H9 (cell line): ENCODE results near the gene TCN2. TPM values are rescaled to one million over a fixed set of nuclear protein-coding genes. Genes with fewer than 3 reads are reported as not detected.

ENCODE experiments used
- DNase-seq: peaks from one replicate; pipeline ENCODE4 v3.0.0-alpha.2; 2017
- H2AFZ ChIP-seq: one replicate; pipeline ENCODE4 v1.6.1; 2013; ENCODE audit warnings: mild to moderate bottlenecking, low read length, control low read depth, moderate library complexity
- H2AK5ac ChIP-seq: 2 replicates; pipeline ENCODE4 v1.6.1; 2013; ENCODE audit warnings: low read length, control low read depth, mixed read lengths; ENCODE audit not compliant: insufficient read length
- H2BK120ac ChIP-seq: one replicate; pipeline ENCODE4 v1.6.1; 2013; ENCODE audit warnings: low read depth, mild to moderate bottlenecking, low read length, control low read depth, inconsistent platforms; ENCODE audit not compliant: poor library complexity, severe bottlenecking
- H2BK12ac ChIP-seq: 2 replicates; pipeline ENCODE4 v1.6.1; 2013; ENCODE audit warnings: low read length, control low read depth, mixed read lengths, low read depth; ENCODE audit not compliant: insufficient read length
- H2BK15ac ChIP-seq: 2 replicates; pipeline ENCODE4 v1.6.1; 2013; ENCODE audit warnings: low read depth, low read length, control low read depth
- H2BK20ac ChIP-seq: one replicate; pipeline ENCODE4 v1.6.1; 2013; ENCODE audit warnings: low read depth, mild to moderate bottlenecking, low read length, control low read depth, inconsistent platforms; ENCODE audit not compliant: poor library complexity, severe bottlenecking
- H2BK5ac ChIP-seq: 2 replicates; pipeline ENCODE4 v1.6.1; 2013; ENCODE audit warnings: low read length, control low read depth, mixed read lengths; ENCODE audit not compliant: insufficient read length
- H3K14ac ChIP-seq: 2 replicates; pipeline ENCODE4 v1.6.1; 2013; ENCODE audit warnings: low read length, control low read depth; ENCODE audit not compliant: insufficient read depth
- H3K18ac ChIP-seq: 2 replicates; pipeline ENCODE4 v1.6.1; 2013; ENCODE audit warnings: low read depth, mild to moderate bottlenecking, mixed read lengths, low read length, control low read depth; ENCODE audit not compliant: insufficient read length
- H3K23ac ChIP-seq: 2 replicates; pipeline ENCODE4 v1.6.1; 2013; ENCODE audit warnings: low read length, control low read depth, mixed read lengths, low read depth; ENCODE audit not compliant: insufficient read length
- H3K23me2 ChIP-seq: 2 replicates; pipeline ENCODE4 v1.6.1; 2013; ENCODE audit warnings: low read depth, mild to moderate bottlenecking, mixed read lengths, low read length, control low read depth; ENCODE audit not compliant: insufficient read length, poor library complexity, severe bottlenecking
- H3K27ac ChIP-seq: 2 replicates; pipeline ENCODE4 v1.5.1; 2013; ENCODE audit warnings: low read length, control low read depth, mixed read lengths, low read depth; ENCODE audit not compliant: insufficient read length
- H3K27me3 ChIP-seq: 2 replicates; pipeline ENCODE4 v1.6.1; 2013; ENCODE audit warnings: low read length, control low read depth, inconsistent platforms; ENCODE audit not compliant: insufficient read depth
- H3K4ac ChIP-seq: 2 replicates; pipeline ENCODE4 v1.6.1; 2013; ENCODE audit warnings: low read depth, mild to moderate bottlenecking, control low read depth, inconsistent platforms, low read length, moderate library complexity
- H3K4me1 ChIP-seq: 2 replicates; pipeline ENCODE4 v1.6.1; 2013; ENCODE audit warnings: low read length, control low read depth, inconsistent platforms; ENCODE audit not compliant: insufficient read depth
- H3K4me2 ChIP-seq: 2 replicates; pipeline ENCODE4 v1.6.1; 2013; ENCODE audit warnings: low read length, control low read depth, mixed read lengths; ENCODE audit not compliant: insufficient read length, insufficient read depth
- H3K56ac ChIP-seq: 2 replicates; pipeline ENCODE4 v1.6.1; 2013; ENCODE audit warnings: low read depth, mild to moderate bottlenecking, mixed read lengths, low read length, control low read depth; ENCODE audit not compliant: insufficient read length
- H3K79me1 ChIP-seq: 2 replicates; pipeline ENCODE4 v1.6.1; 2013; ENCODE audit warnings: low read depth, mild to moderate bottlenecking, moderate library complexity, low read length, control low read depth, inconsistent platforms; ENCODE audit not compliant: insufficient read depth, poor library complexity, severe bottlenecking
- H3K79me2 ChIP-seq: 2 replicates; pipeline ENCODE4 v1.6.1; 2013; ENCODE audit warnings: low read length, control low read depth, inconsistent platforms; ENCODE audit not compliant: insufficient read depth
- H3K9ac ChIP-seq: 2 replicates; pipeline ENCODE4 v1.6.1; 2013; ENCODE audit warnings: low read length, control low read depth, mixed read lengths; ENCODE audit not compliant: insufficient read length; ENCODE audit errors: extremely low read depth
- H3K9me3 ChIP-seq: one replicate; pipeline ENCODE4 v1.6.1; 2013; ENCODE audit warnings: low read depth, low read length, inconsistent platforms; ENCODE audit not compliant: control insufficient read depth
- H3T11ph ChIP-seq: one replicate; pipeline ENCODE4 v1.6.1; 2013; ENCODE audit warnings: mild to moderate bottlenecking, low read length, control low read depth, inconsistent platforms
- H4K20me1 ChIP-seq: one replicate; pipeline ENCODE4 v1.6.1; 2013; ENCODE audit not compliant: control insufficient read depth, insufficient read length, insufficient read depth
- H4K5ac ChIP-seq: 2 replicates; pipeline ENCODE4 v1.6.1; 2013; ENCODE audit warnings: low read depth, mild to moderate bottlenecking, mixed read lengths, low read length, control low read depth; ENCODE audit not compliant: insufficient read length
- H4K8ac ChIP-seq: replicated peaks from 2 replicates; pipeline ENCODE4 v1.6.1; 2013; ENCODE audit warnings: low read length, control low read depth, mixed read lengths, low read depth; ENCODE audit not compliant: insufficient read length
- H4K91ac ChIP-seq: 2 replicates; pipeline ENCODE4 v1.6.1; 2013; ENCODE audit warnings: low read depth, mild to moderate bottlenecking, moderate library complexity, mixed read lengths, low read length, control low read depth; ENCODE audit not compliant: insufficient read length
- H3K27ac Mint-ChIP-seq, 3 experiments: 2 replicates in 2 of 3; 3 replicates in 1 of 3; pipeline ENCODE4 v1.8.0; 2020 to 2021; ENCODE audit warnings: mixed read lengths in 3 of 3, mild to moderate bottlenecking in 1 of 3, moderate library complexity in 1 of 3
- H3K27me3 Mint-ChIP-seq: 2 replicates; pipeline ENCODE4 v1.8.0; 2021; ENCODE audit warnings: low read depth, mild to moderate bottlenecking, moderate library complexity, mixed read lengths
- H3K36me3 Mint-ChIP-seq, 3 experiments: 2 replicates in 2 of 3; 3 replicates in 1 of 3; pipeline ENCODE4 v1.8.0; 2020 to 2021; ENCODE audit warnings: low read depth in 3 of 3, mixed read lengths in 3 of 3; ENCODE audit not compliant: insufficient read depth in 1 of 3
- H3K4me1 Mint-ChIP-seq, 2 experiments: 2 replicates each; pipeline ENCODE4 v1.8.0; 2020; ENCODE audit warnings: mixed read lengths in 2 of 2
- H3K4me3 Mint-ChIP-seq, 2 experiments: 2 replicates in 1 of 2; 3 replicates in 1 of 2; pipeline ENCODE4 v1.8.0; 2020 to 2021; ENCODE audit warnings: mild to moderate bottlenecking in 2 of 2, mixed read lengths in 2 of 2, moderate library complexity in 1 of 2
- H3K9me3 Mint-ChIP-seq, 2 experiments: 2 replicates in 1 of 2; 3 replicates in 1 of 2; pipeline ENCODE4 v1.8.0; 2020; ENCODE audit warnings: mild to moderate bottlenecking in 2 of 2, mixed read lengths in 2 of 2, moderate library complexity in 1 of 2
- total RNA-seq: library from RNA; stranded (reverse); gene quantifications from 2 replicates; pipeline ENCODE4 v1.2.1, GENCODE V29; 2021
- TF ChIP-seq, protein P1 (sequence below): fragments of 200-600 bp; sonication (generic); conservative IDR thresholded peaks from 3 replicates; pipeline ENCODE4 v1.8.0; 2021; ENCODE audit warnings: antibody characterized with exemption, mild to moderate bottlenecking

Gene TCN2
- total RNA-seq, 1 experiment from 2014 or later = 42.2 TPM

DNA sequence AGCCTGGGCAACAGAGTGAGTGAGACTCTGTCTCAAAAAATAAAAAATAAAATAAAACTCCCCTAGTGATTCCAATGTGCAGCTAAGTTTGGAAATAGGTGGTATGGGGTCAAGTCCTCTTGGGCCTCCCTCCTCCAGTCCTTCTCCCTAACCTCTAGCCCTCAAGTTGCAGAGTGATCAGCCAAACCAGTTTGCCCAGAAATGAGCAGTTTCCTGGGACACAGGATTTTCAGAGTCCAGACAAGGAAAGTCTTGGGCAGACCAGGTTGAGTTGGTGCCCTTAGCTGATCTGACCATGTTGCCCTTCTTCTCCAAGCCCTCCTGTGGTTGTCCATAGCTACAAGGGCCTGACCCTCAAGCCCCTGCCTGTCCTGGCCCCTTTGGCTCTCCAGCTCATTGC lies 7.9 kb downstream of the TCN2 start:
- Histone ChIP-seq H2AK5ac (no peak overlapping the region), H2BK120ac (no peak overlapping the region), H3K14ac (no peak overlapping the region), H3K9ac (no peak overlapping the region), H4K8ac (no peak overlapping the region), H4K20me1 (no peaks in the 10 kb centered on the region), H3K9me3 (no peaks in the 10 kb centered on the region), H3K4ac (no peak overlapping the region), H3T11ph (no peak overlapping the region), H3K23ac (no peak overlapping the region), H3K4me1 (no peaks in the 10 kb centered on the region), H2BK20ac (no peak overlapping the region), H2BK5ac (no peak overlapping the region), H4K91ac (no peak overlapping the region), H3K18ac (no peak overlapping the region), H3K27me3 (no peaks in the 10 kb centered on the region), H3K4me2 (no peak overlapping the region), H4K5ac (no peak overlapping the region), H2BK15ac (no peak overlapping the region), H3K27ac (no peak overlapping the region), H2BK12ac (no peak overlapping the region), H3K79me2 (no peaks in the 10 kb centered on the region), H3K23me2 (no peaks in the 10 kb centered on the region), H2AFZ (no peak overlapping the region), H3K56ac (no peak overlapping the region), H3K79me1 (no peaks in the 10 kb centered on the region)
- no peak overlapping the region for H3K4me3 Mint-ChIP-seq
- H3K27ac Mint-ChIP-seq = no peak overlapping the region
- H3K36me3 Mint-ChIP-seq = peaks cover 45 to 84% (median 78%) of the 10 kb centered on the region in 3 experiments
- no peak for DNase-seq
- TF ChIP-seq, protein P1, sequence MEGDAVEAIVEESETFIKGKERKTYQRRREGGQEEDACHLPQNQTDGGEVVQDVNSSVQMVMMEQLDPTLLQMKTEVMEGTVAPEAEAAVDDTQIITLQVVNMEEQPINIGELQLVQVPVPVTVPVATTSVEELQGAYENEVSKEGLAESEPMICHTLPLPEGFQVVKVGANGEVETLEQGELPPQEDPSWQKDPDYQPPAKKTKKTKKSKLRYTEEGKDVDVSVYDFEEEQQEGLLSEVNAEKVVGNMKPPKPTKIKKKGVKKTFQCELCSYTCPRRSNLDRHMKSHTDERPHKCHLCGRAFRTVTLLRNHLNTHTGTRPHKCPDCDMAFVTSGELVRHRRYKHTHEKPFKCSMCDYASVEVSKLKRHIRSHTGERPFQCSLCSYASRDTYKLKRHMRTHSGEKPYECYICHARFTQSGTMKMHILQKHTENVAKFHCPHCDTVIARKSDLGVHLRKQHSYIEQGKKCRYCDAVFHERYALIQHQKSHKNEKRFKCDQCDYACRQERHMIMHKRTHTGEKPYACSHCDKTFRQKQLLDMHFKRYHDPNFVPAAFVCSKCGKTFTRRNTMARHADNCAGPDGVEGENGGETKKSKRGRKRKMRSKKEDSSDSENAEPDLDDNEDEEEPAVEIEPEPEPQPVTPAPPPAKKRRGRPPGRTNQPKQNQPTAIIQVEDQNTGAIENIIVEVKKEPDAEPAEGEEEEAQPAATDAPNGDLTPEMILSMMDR = no peak
- H3K4me1 Mint-ChIP-seq = no peaks in the 10 kb centered on the region; a peak in 1 of 4 replicates
- no peaks in the 10 kb centered on the region for H3K27me3 Mint-ChIP-seq
- H3K9me3 Mint-ChIP-seq = no peaks in the 10 kb centered on the region
